ENCODE measurements around the gene TSPAN11. TPM values are rescaled to one million over a fixed set of nuclear protein-coding genes. Genes with fewer than 3 reads are reported as not detected.
"Not testable (repeated sequence)": the region's sequence is repeated elsewhere in the genome, so short reads cannot be mapped to it uniquely, and the experiment has no call there.

TSPAN11 gene
- total RNA-seq, 5 donors from 2014 or later (not counting 1 experiment from before 2014, with no cell fraction given): not detected

DNA sequence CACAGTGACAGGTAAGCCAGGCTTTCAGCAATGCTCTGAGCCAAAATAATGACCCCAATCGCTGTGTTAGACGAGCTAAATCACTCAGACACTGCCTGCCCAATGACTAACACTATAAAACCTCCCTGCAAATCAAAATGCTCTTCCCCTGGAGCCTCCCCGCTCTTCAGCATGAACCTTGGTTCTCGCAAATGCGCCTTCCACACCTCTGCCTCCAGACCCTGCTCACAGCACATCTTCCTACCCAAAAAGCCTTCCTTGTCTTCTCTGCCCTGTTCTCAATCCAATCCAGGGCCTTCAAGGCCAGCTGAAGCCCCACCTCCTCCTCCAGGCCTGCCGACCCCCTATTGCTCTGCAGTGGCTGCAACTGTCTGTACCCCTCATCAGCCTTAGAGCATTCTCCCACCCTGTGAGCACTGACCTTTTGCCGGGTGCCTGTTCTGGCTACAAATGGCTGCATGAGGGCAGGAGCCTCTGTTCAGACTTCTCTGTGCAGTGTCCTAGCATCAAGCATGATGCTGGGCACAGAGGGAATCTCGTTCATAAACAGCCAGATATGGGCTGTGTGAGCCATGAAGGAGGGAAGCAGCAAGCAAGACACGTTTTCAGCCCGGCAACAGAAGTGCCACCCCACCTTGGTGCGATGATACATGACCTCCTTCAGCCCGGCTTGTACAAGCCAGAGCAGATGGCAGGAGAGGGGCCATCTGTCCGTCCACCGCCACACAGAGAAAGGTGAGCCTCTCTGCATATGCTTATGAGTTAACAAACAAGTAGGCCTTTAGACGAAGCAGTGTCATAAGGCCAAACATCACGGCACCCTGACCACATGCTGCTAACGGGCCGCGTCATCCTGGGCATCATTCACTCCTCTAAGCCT is 82.7 kb downstream of the TSPAN11 start:
- Mint-ChIP-seq H3K27ac (no peak overlapping the region), H3K9me3 (no peaks in the 10 kb centered on the region), H3K36me3 (no peaks in the 10 kb centered on the region), H3K4me3 (no peak overlapping the region), H3K27me3 (peaks cover 10 to 11% of the 10 kb centered on the region in 2 donors), H3K4me1 (no peaks in the 10 kb centered on the region)
- H3K9me3 ChIP-seq: no peaks in the 10 kb centered on the region
- ChIA-PET POLR2A (no interaction called here), CTCF (no interaction called here)
- ATAC-seq (replicated peaks in 1 of 4) (no peak), DNase-seq (no peak)
- no peaks in the 10 kb centered on the region for H3K36me3 ChIP-seq (ENCODE audit: control insufficient read depth in 2 of 2, extremely low read depth in 1 of 2, insufficient read depth in 1 of 2, low read length in 1 of 2)
- no peak overlapping the region for H3K27ac ChIP-seq (ENCODE audit: low read length)
- H3K27me3 ChIP-seq (replicated peaks in 1 of 2; ENCODE audit: control insufficient read depth in 2 of 2, extremely low read depth in 1 of 2, insufficient read depth in 2 of 2, low read length in 1 of 2): peaks cover 0 to 28% of the 10 kb centered on the region in 2 experiments
- 80% methylated on average over 17 of the region's 19 CpGs for WGBS (ENCODE audit: insufficient coverage)
- H3K4me1 ChIP-seq (ENCODE audit: control insufficient read depth in 1 of 2, extremely low read depth in 1 of 2, insufficient read depth in 2 of 2, low read length in 2 of 2): no peaks in the 10 kb centered on the region
- no peak overlapping the region for H3K4me3 ChIP-seq (ENCODE audit: control insufficient read depth in 1 of 2, extremely low read depth in 1 of 2, low read length in 1 of 2)

DNA sequence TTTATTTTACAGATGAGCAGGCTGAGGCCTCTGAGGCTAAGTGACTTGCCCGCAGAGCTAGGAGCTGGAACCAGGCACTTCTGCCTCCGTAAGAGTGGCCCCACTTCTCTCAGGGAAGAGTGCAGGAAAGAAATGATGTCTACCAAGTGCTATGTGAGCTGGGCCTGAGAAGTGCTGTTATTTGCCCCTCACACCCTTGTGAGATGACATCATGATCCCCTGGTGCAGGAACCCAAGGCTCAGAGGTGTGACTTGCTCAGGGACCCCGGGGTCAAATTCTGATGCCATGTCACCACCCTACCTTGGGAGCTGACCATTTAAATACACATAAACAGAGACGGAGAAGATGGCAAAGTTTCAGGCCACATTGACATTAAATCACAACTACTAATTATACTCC is 83.4 kb downstream of the TSPAN11 start:
- H3K36me3 ChIP-seq (ENCODE audit: control insufficient read depth in 2 of 2, extremely low read depth in 1 of 2, insufficient read depth in 1 of 2, low read length in 1 of 2): no peaks in the 10 kb centered on the region
- peaks cover 0 to 24% of the 10 kb centered on the region in 2 experiments for H3K27me3 ChIP-seq (replicated peaks in 1 of 2; ENCODE audit: control insufficient read depth in 2 of 2, extremely low read depth in 1 of 2, insufficient read depth in 2 of 2, low read length in 1 of 2)
- Mint-ChIP-seq H3K27ac (no peak overlapping the region), H3K36me3 (no peaks in the 10 kb centered on the region), H3K4me3 (no peak overlapping the region), H3K9me3 (no peaks in the 10 kb centered on the region), H3K4me1 (no peaks in the 10 kb centered on the region), H3K27me3 (peaks cover 10 to 11% of the 10 kb centered on the region in 2 donors)
- ATAC-seq (replicated peaks in 1 of 4) (no peak), DNase-seq (no peak)
- ChIA-PET POLR2A (no interaction called here), CTCF (no interaction called here)
- H3K4me1 ChIP-seq (ENCODE audit: control insufficient read depth in 1 of 2, extremely low read depth in 1 of 2, insufficient read depth in 2 of 2, low read length in 2 of 2): no peaks in the 10 kb centered on the region
- H3K27ac ChIP-seq (ENCODE audit: low read length): no peak overlapping the region
- H3K4me3 ChIP-seq (ENCODE audit: control insufficient read depth in 1 of 2, extremely low read depth in 1 of 2, low read length in 1 of 2): no peak overlapping the region
- WGBS (ENCODE audit: insufficient coverage): 92% methylated on average over 3 of the region's 4 CpGs
- H3K9me3 ChIP-seq: no peaks in the 10 kb centered on the region

DNA sequence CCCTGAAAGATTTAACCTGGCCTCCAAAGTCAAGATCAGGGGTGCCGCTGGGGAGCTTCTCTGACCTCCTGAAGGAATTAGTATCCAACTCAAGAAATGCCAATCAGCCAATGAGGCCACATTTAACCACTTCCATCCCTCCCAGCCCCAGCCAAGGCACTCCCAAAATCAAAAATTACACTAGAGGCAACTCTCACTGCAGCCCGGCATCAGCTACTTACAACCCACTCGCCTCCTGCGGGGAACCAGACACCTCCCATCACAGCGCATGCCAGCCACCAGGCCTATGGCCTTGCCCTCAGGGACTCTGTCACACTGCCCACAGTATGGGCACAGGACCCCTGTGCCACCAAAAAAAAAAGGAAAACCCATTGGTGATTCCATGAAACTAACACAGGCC is 84.8 kb downstream of the TSPAN11 start:
- no peaks in the 10 kb centered on the region for H3K4me1 Mint-ChIP-seq
- no peak overlapping the region for H3K4me3 Mint-ChIP-seq
- WGBS (ENCODE audit: insufficient coverage): 84% methylated on average over 4 of the region's 5 CpGs
- H3K27me3 ChIP-seq (replicated peaks in 1 of 2; ENCODE audit: control insufficient read depth in 2 of 2, extremely low read depth in 1 of 2, insufficient read depth in 2 of 2, low read length in 1 of 2): peaks cover 0 to 24% of the 10 kb centered on the region in 2 experiments
- no peaks in the 10 kb centered on the region for H3K36me3 Mint-ChIP-seq
- H3K36me3 ChIP-seq (ENCODE audit: control insufficient read depth in 2 of 2, extremely low read depth in 1 of 2, insufficient read depth in 1 of 2, low read length in 1 of 2): no peaks in the 10 kb centered on the region
- H3K27ac ChIP-seq (ENCODE audit: low read length): no peak overlapping the region
- ChIA-PET CTCF (interaction anchor here in 1 of 2 donors (0.5 kb wide), 1 partner anchor 13 kb away, joined by 4 read pairs; no protein-coding TSS in a partner anchor), POLR2A (no interaction called here)
- no peak for ATAC-seq (replicated peaks in 1 of 4)
- no peak overlapping the region for H3K27ac Mint-ChIP-seq
- no peak for DNase-seq
- peaks cover 10 to 15% of the 10 kb centered on the region in 2 donors for H3K27me3 Mint-ChIP-seq
- H3K4me1 ChIP-seq (ENCODE audit: control insufficient read depth in 1 of 2, extremely low read depth in 1 of 2, insufficient read depth in 2 of 2, low read length in 2 of 2): no peaks in the 10 kb centered on the region
- H3K9me3 ChIP-seq: no peaks in the 10 kb centered on the region
- H3K4me3 ChIP-seq (ENCODE audit: control insufficient read depth in 1 of 2, extremely low read depth in 1 of 2, low read length in 1 of 2): no peak overlapping the region
- H3K9me3 Mint-ChIP-seq: no peaks in the 10 kb centered on the region

DNA sequence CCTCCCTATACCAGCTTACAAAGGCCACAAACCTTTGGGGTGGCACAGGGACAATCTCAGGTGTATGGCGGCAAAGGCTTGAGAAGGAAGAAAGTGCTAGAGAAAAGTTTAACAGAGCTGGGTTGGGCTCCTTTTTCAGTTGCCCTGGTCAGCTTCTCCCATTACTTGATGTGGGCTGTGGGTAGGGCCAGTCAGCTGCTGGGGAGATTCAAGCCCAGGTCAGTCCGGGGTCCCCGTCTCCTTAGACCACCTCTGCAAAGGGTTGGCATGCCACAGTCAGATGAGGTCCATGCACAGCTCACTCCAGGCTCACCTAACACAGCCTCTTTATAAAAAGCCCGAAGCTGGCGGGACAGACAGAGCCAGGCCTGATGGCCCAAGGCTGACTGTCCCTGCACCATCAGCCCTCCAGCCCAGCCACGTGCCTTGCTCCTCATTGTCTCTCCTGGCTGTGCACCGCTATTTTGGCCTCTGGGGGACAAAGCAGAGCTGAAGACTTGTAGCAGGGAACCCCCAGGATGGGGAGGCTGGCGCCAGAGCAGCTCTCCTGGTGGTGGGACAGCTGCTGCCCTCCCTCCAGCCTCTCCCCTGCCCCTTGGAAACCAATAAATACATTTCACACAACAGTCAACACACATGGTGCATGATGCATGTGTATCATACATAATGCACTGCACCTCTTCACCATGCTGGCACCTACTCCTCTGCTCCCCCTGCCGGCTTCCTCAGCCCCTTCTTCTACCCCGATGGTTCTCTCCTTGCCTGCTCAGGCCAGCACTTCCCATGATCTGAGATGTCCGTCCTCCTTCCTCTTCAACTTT is 85.4 kb downstream of the TSPAN11 start:
- no peak overlapping the region for H3K27ac ChIP-seq (ENCODE audit: low read length)
- ATAC-seq (replicated peaks in 1 of 4) (no peak), DNase-seq (no peak)
- no peak overlapping the region for H3K4me3 Mint-ChIP-seq
- peaks cover 10 to 15% of the 10 kb centered on the region in 2 donors for H3K27me3 Mint-ChIP-seq
- no peaks in the 10 kb centered on the region for H3K36me3 Mint-ChIP-seq
- H3K4me1 Mint-ChIP-seq: no peaks in the 10 kb centered on the region
- no peaks in the 10 kb centered on the region for H3K4me1 ChIP-seq (ENCODE audit: control insufficient read depth in 1 of 2, extremely low read depth in 1 of 2, insufficient read depth in 2 of 2, low read length in 2 of 2)
- H3K9me3 Mint-ChIP-seq: no peaks in the 10 kb centered on the region
- H3K9me3 ChIP-seq: no peaks in the 10 kb centered on the region
- ChIA-PET POLR2A (no interaction called here), CTCF (interaction anchor here in 1 of 2 donors (0.5 kb wide), 1 partner anchor 13 kb away, joined by 4 read pairs; no protein-coding TSS in a partner anchor)
- no peak overlapping the region for H3K27ac Mint-ChIP-seq
- H3K27me3 ChIP-seq (replicated peaks in 1 of 2; ENCODE audit: control insufficient read depth in 2 of 2, extremely low read depth in 1 of 2, insufficient read depth in 2 of 2, low read length in 1 of 2): peaks cover 0 to 22% of the 10 kb centered on the region in 2 experiments
- H3K4me3 ChIP-seq (ENCODE audit: control insufficient read depth in 1 of 2, extremely low read depth in 1 of 2, low read length in 1 of 2): no peak overlapping the region
- no peaks in the 10 kb centered on the region for H3K36me3 ChIP-seq (ENCODE audit: control insufficient read depth in 2 of 2, extremely low read depth in 1 of 2, insufficient read depth in 1 of 2, low read length in 1 of 2)
- WGBS (ENCODE audit: insufficient coverage): 81% methylated on average over 7 of the region's 11 CpGs

DNA sequence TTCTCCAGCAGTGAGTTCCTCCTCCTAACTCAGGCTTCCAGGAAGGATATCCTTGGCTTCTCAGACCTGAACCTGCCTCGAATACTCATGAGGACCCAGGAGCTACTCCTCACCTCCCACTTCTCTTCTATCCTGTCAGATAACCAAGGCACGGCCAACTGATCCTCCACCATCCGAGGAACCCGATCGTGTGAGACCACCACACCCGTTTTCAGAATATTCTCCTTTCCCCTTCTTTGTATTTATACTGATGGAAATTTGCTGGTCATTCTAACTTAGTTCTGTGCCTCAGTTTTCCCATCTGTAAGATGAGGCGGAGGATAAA is 86.0 kb downstream of the TSPAN11 start:
- DNase-seq; H3K4me3 Mint-ChIP-seq; H3K36me3 Mint-ChIP-seq; H3K4me3 ChIP-seq (ENCODE audit: control insufficient read depth in 1 of 2, extremely low read depth in 1 of 2, low read length in 1 of 2); H3K9me3 ChIP-seq; ATAC-seq (replicated peaks in 1 of 4); H3K36me3 ChIP-seq (ENCODE audit: control insufficient read depth in 2 of 2, extremely low read depth in 1 of 2, insufficient read depth in 1 of 2, low read length in 1 of 2); H3K4me1 ChIP-seq (ENCODE audit: control insufficient read depth in 1 of 2, extremely low read depth in 1 of 2, insufficient read depth in 2 of 2, low read length in 2 of 2); POLR2A ChIA-PET; H3K4me1 Mint-ChIP-seq; H3K27ac Mint-ChIP-seq; H3K27ac ChIP-seq (ENCODE audit: low read length); H3K9me3 Mint-ChIP-seq; CTCF ChIA-PET: not testable (repeated sequence)
- 100% methylated on average over 1 of the region's 7 CpGs for WGBS (ENCODE audit: insufficient coverage)
- peaks cover 10 to 15% of the 10 kb centered on the region in 2 donors for H3K27me3 Mint-ChIP-seq
- H3K27me3 ChIP-seq (replicated peaks in 1 of 2; ENCODE audit: control insufficient read depth in 2 of 2, extremely low read depth in 1 of 2, insufficient read depth in 2 of 2, low read length in 1 of 2): peaks cover 0 to 22% of the 10 kb centered on the region in 2 experiments

DNA sequence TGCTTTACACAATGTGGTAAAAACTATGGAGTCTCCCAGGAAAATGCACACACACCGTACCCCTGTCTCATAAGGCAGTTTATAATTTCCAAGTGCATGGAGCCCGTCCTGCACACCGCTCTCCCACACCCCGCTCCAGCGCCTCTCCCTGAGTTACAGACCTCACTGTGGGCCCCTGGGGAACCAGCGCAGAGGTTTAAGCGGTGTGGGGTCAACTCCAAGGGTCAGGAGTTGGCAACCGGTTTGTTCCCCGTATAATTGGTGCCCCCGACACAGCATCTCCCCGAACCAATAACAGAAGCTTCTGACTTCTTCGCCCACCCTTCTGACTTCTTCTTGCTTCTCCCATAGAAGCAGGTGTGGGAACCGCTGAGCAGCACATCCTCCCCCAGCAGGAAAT is 88.7 kb downstream of the TSPAN11 start:
- DNase-seq (no peak), ATAC-seq (replicated peaks in 1 of 4) (no peak)
- Mint-ChIP-seq H3K27me3 (peaks cover 10 to 19% of the 10 kb centered on the region in 2 donors), H3K4me3 (no peak overlapping the region), H3K36me3 (no peaks in the 10 kb centered on the region), H3K4me1 (no peaks in the 10 kb centered on the region), H3K27ac (no peak overlapping the region), H3K9me3 (peaks cover 0 to 4% (median 0%) of the 10 kb centered on the region in 3 donors)
- peaks cover 0 to 15% of the 10 kb centered on the region in 2 experiments for H3K27me3 ChIP-seq (replicated peaks in 1 of 2; ENCODE audit: control insufficient read depth in 2 of 2, extremely low read depth in 1 of 2, insufficient read depth in 2 of 2, low read length in 1 of 2)
- ChIA-PET CTCF (no interaction called here), POLR2A (no interaction called here)
- WGBS (ENCODE audit: insufficient coverage): 94% methylated on average over 11 of the region's 13 CpGs
- no peaks in the 10 kb centered on the region for H3K9me3 ChIP-seq
- H3K27ac ChIP-seq (ENCODE audit: low read length): no peak overlapping the region
- no peaks in the 10 kb centered on the region for H3K4me1 ChIP-seq (ENCODE audit: control insufficient read depth in 1 of 2, extremely low read depth in 1 of 2, insufficient read depth in 2 of 2, low read length in 2 of 2)
- H3K36me3 ChIP-seq (ENCODE audit: control insufficient read depth in 2 of 2, extremely low read depth in 1 of 2, insufficient read depth in 1 of 2, low read length in 1 of 2): no peaks in the 10 kb centered on the region
- no peak overlapping the region for H3K4me3 ChIP-seq (ENCODE audit: control insufficient read depth in 1 of 2, extremely low read depth in 1 of 2, low read length in 1 of 2)

Data from T-cell (primary cell).